H1 (cell line): ENCODE results near the gene SFN. TPM values are rescaled to one million over a fixed set of nuclear protein-coding genes. Genes with fewer than 3 reads are reported as not detected.

Source experiments
- CEBPB ChIP-seq: IDR thresholded peaks from 2 replicates; pipeline ENCODE4 v1.6.1; 2012; ENCODE audit warnings: low read depth, low read length
- RAD21 ChIP-seq, 2 experiments: IDR thresholded peaks in 1 of 2; conservative IDR thresholded peaks in 1 of 2; 2 replicates each; pipeline ENCODE4 v1.6.1; 2011; ENCODE audit warnings: low read depth in 2 of 2, low read length in 2 of 2, improper control_type of control experiment in 1 of 2, inconsistent platforms in 1 of 2, mild to moderate bottlenecking in 1 of 2, moderate library complexity in 1 of 2
- SP2 ChIP-seq: IDR thresholded peaks from 2 replicates; pipeline ENCODE4 v1.6.1; 2012; ENCODE audit warnings: mild to moderate bottlenecking, low read length, inconsistent platforms
- polyA plus RNA-seq, 7 experiments: library from polyadenylated mRNA; depleted of rRNA in 3 of 7; stranded (reverse) in 5 of 7; unstranded in 2 of 7; fragments of >200 nt in 5 of 7; fragments of 200-250 nt in 2 of 7; gene quantifications; 1 replicate in 5 of 7; 2 replicates in 1 of 7; 4 replicates in 1 of 7; pipeline versions ENCODE4 v1.2.1 to v1.2.3, GENCODE V29; 2011 to 2013; ENCODE audit warnings: missing spikeins in 2 of 7, mixed read lengths in 2 of 7
- small RNA-seq: library from polyadenylated mRNA; stranded (forward); fragments of <200 nt; extraction: miRNeasy Mini kit (QIAGEN cat#:217004); gene quantifications from one replicate; pipeline ENCODE3, GENCODE V24; 2013; ENCODE audit not compliant: insufficient read depth
- total RNA-seq: library from RNA; stranded (reverse); fragmentation: NEBNext Ultra II Directional; extraction: Animal tissue kit (Norgen Biotek cat#: 25700); gene quantifications from 2 replicates; pipeline ENCODE4 v1.2.1, GENCODE V29; 2021
- TF ChIP-seq, protein P1 (sequence below): IDR thresholded peaks from 2 replicates; pipeline ENCODE4 v1.6.1; 2011; ENCODE audit warnings: low read depth, mild to moderate bottlenecking, low read length; ENCODE audit not compliant: insufficient read depth

The SFN gene
- total and polyA plus RNA-seq, 2 of the 8 experiments (the other 6 are each of a cell fraction or from before 2014, with no cell fraction given), result 3.3 to 3.9 TPM

DNA sequence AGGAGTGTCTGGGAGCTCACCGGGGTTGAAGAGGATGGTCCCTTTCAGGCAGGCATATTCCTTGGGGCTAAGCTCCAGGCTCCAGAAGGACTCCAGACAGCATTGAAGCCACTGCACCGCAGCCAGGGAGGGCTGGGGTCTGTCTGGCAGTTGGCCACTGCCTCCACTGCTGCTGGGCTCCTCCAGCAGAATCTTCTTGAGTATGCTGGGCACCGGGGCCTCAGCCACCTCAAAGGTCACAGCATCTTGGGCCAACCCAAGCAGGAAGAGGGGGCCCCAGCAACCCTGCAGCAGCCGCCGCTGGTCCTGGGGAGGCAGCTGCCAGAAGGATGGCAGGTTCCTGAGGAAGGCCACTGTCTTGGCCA is 50.4 kb downstream of the SFN start (continued):
- TF ChIP-seq RAD21 (IDR thresholded peaks at IDR 0.05 in 1 of 2, conservative IDR thresholded peaks at IDR 0.05 in 1 of 2; ENCODE audit: low read depth in 2 of 2, low read length in 2 of 2), result no peak
- TF ChIP-seq, protein P1, sequence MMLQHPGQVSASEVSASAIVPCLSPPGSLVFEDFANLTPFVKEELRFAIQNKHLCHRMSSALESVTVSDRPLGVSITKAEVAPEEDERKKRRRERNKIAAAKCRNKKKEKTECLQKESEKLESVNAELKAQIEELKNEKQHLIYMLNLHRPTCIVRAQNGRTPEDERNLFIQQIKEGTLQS, result no peak
- no peak for TF ChIP-seq SP2
- TF ChIP-seq CEBPB, result no peak
- TF ChIP-seq, all 59 proteins: peak for 0

Small RNA genes within 50 kb of the gene (small RNA-seq; reads per million reads assigned to genes)
- not detected for gene RN7SL165P

Other genes starting within 250 kb of the SFN start
- gene ARID1A, start 167.1 kb upstream of the SFN start, total RNA-seq, result 103 and 105 TPM in 2 replicates
- gene ARID1A, start 167.1 kb upstream of the SFN start, polyA plus RNA-seq (2011; rRNA removed), result 52.1 and 86.7 TPM in 2 replicates
- gene PIGV, start 75.2 kb upstream of the SFN start, total RNA-seq, result 8.5 and 9.3 TPM in 2 replicates
- 20.9 and 22.4 TPM in 2 replicates for gene PIGV, start 75.2 kb upstream of the SFN start, polyA plus RNA-seq (2011; rRNA removed)
- gene ZDHHC18, start 36.5 kb upstream of the SFN start, total RNA-seq, result 29.2 and 29.7 TPM in 2 replicates
- 49.8 and 61.3 TPM in 2 replicates for gene ZDHHC18, start 36.5 kb upstream of the SFN start, polyA plus RNA-seq (2011; rRNA removed)
- 29.6 and 36.8 TPM in 2 replicates for gene GPN2, start 27.1 kb downstream of the SFN start, total RNA-seq
- gene GPN2, start 27.1 kb downstream of the SFN start, polyA plus RNA-seq (2011; rRNA removed), result 27.3 and 34.8 TPM in 2 replicates
- gene GPATCH3, start 37.3 kb downstream of the SFN start, total RNA-seq, result 17.4 and 19.8 TPM in 2 replicates
- gene GPATCH3, start 37.3 kb downstream of the SFN start, polyA plus RNA-seq (2011; rRNA removed), result 7.9 and 11.6 TPM in 2 replicates
- gene NR0B2, start 50.8 kb downstream of the SFN start, total RNA-seq, result not detected in 2 replicates
- not detected in 2 replicates for gene NR0B2, start 50.8 kb downstream of the SFN start, polyA plus RNA-seq (2011; rRNA removed)
- gene NUDC, start 58.6 kb downstream of the SFN start, total RNA-seq, result 131 and 134 TPM in 2 replicates
- 43.2 and 53.5 TPM in 2 replicates for gene NUDC, start 58.6 kb downstream of the SFN start, polyA plus RNA-seq (2011; rRNA removed)
- gene KDF1, start 97.3 kb downstream of the SFN start, total RNA-seq, result 16.7 and 16.9 TPM in 2 replicates
- gene KDF1, start 97.3 kb downstream of the SFN start, polyA plus RNA-seq (2011; rRNA removed), result 37.5 and 44.3 TPM in 2 replicates
- gene TRNP1, start 130.5 kb downstream of the SFN start, total RNA-seq, result 51.6 and 51.7 TPM in 2 replicates
- 102 and 106 TPM in 2 replicates for gene TRNP1, start 130.5 kb downstream of the SFN start, polyA plus RNA-seq (2011; rRNA removed)
- 118 and 129 TPM in 2 replicates for gene TENT5B, start 149.7 kb downstream of the SFN start, total RNA-seq
- 119 and 188 TPM in 2 replicates for gene TENT5B, start 149.7 kb downstream of the SFN start, polyA plus RNA-seq (2011; rRNA removed)